ENCODE measurements around the gene RACK1. TPM values are rescaled to one million over a fixed set of nuclear protein-coding genes. Genes with fewer than 3 reads are reported as not detected.

The RACK1 gene
- total and polyA plus RNA-seq, 2 of the 13 experiments (the other 11 are each of a cell fraction or from before 2014, with no cell fraction given), result 2,514 to 6,141 TPM

DNA sequence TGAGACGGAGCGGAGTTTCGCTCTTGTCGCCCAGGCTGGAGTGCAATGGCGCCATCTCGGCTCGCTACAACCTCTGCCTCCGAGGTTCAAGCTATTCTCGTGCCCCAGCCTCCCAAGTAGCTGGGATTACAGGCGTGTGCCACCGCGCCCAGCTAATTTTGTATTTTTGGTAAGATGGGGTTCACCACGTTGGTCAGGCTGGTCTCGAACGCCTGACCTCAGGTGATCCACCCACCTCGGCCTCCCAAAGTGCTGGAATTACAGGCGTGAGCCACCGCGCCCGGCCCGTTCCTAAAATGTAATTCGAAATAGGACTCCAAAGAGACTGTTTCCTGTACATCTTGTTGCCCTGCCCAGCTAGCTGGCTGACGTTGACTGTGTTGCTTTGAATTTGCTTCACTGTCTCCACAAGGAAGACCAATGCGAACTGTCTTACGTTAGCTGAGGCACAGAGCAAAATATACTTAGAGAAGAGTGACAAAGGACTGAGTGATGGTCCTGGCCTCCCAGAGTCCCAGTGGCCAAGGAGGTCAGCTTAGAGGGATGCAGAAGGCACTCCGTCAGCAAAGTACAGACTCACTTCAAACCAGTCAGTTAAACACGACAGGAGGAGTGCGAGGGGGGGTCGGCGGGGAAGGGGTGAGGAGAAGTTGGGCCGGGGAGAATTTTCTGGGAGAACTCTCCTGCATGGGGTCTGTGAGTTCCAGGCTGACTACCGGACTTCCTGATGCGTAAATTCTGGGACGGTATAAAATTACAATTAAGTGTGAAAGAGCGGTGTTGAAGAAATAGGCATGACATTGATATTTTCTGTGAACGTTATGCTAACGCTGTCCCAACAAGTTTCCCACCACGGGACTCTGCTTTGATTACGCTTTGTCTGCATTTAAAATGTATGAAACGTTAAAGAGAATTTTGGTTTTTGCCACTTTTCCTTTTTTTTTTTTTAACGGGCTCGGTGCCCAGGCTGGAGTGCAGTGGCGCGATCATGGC is 27.4 kb downstream of the RACK1 start (continued):
- TF ChIP-seq, protein P1, sequence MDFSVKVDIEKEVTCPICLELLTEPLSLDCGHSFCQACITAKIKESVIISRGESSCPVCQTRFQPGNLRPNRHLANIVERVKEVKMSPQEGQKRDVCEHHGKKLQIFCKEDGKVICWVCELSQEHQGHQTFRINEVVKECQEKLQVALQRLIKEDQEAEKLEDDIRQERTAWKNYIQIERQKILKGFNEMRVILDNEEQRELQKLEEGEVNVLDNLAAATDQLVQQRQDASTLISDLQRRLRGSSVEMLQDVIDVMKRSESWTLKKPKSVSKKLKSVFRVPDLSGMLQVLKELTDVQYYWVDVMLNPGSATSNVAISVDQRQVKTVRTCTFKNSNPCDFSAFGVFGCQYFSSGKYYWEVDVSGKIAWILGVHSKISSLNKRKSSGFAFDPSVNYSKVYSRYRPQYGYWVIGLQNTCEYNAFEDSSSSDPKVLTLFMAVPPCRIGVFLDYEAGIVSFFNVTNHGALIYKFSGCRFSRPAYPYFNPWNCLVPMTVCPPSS (IDR thresholded peaks at IDR 0.05), result no peak
- TF ChIP-seq ZZZ3 (CRISPR knock-in tag; IDR thresholded peaks at IDR 0.05; ENCODE audit: borderline replicate concordance) (no peak), TOPORS (CRISPR knock-in tag; IDR thresholded peaks at IDR 0.05) (no peak), ZNF878 (CRISPR knock-in tag; IDR thresholded peaks at IDR 0.05) (no peak), NCOA5 (CRISPR knock-in tag; IDR thresholded peaks at IDR 0.05) (no peak), CBFB (CRISPR knock-in tag; IDR thresholded peaks at IDR 0.05) (no peak), ZNF543 (CRISPR knock-in tag; IDR thresholded peaks at IDR 0.05) (no peak), ZNF549 (CRISPR knock-in tag; IDR thresholded peaks at IDR 0.05) (no peak), BRD4 (CRISPR knock-in tag; IDR thresholded peaks at IDR 0.05) (no peak), CEBPB (IDR thresholded peaks at IDR 0.05; ENCODE audit: borderline replicate concordance, low read depth, low read length) (no peak), RXRB (CRISPR knock-in tag; IDR thresholded peaks at IDR 0.05; ENCODE audit: borderline replicate concordance) (no peak)
- TF ChIP-seq, protein P2, sequence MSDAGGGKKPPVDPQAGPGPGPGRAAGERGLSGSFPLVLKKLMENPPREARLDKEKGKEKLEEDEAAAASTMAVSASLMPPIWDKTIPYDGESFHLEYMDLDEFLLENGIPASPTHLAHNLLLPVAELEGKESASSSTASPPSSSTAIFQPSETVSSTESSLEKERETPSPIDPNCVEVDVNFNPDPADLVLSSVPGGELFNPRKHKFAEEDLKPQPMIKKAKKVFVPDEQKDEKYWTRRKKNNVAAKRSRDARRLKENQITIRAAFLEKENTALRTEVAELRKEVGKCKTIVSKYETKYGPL (CRISPR knock-in tag; IDR thresholded peaks at IDR 0.05), result no peak
- TF ChIP-seq, protein P3, sequence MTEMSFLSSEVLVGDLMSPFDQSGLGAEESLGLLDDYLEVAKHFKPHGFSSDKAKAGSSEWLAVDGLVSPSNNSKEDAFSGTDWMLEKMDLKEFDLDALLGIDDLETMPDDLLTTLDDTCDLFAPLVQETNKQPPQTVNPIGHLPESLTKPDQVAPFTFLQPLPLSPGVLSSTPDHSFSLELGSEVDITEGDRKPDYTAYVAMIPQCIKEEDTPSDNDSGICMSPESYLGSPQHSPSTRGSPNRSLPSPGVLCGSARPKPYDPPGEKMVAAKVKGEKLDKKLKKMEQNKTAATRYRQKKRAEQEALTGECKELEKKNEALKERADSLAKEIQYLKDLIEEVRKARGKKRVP (CRISPR knock-in tag; IDR thresholded peaks at IDR 0.05), result no peak
- TF ChIP-seq, protein P4, sequence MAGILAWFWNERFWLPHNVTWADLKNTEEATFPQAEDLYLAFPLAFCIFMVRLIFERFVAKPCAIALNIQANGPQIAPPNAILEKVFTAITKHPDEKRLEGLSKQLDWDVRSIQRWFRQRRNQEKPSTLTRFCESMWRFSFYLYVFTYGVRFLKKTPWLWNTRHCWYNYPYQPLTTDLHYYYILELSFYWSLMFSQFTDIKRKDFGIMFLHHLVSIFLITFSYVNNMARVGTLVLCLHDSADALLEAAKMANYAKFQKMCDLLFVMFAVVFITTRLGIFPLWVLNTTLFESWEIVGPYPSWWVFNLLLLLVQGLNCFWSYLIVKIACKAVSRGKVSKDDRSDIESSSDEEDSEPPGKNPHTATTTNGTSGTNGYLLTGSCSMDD (CRISPR knock-in tag; IDR thresholded peaks at IDR 0.05), result no peak
- TF ChIP-seq, protein P5, sequence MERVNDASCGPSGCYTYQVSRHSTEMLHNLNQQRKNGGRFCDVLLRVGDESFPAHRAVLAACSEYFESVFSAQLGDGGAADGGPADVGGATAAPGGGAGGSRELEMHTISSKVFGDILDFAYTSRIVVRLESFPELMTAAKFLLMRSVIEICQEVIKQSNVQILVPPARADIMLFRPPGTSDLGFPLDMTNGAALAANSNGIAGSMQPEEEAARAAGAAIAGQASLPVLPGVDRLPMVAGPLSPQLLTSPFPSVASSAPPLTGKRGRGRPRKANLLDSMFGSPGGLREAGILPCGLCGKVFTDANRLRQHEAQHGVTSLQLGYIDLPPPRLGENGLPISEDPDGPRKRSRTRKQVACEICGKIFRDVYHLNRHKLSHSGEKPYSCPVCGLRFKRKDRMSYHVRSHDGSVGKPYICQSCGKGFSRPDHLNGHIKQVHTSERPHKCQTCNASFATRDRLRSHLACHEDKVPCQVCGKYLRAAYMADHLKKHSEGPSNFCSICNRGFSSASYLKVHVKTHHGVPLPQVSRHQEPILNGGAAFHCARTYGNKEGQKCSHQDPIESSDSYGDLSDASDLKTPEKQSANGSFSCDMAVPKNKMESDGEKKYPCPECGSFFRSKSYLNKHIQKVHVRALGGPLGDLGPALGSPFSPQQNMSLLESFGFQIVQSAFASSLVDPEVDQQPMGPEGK (CRISPR knock-in tag; IDR thresholded peaks at IDR 0.05), result peak; percentile 7; the same call in 1 of the 2 replicates
- TF ChIP-seq, protein P6, sequence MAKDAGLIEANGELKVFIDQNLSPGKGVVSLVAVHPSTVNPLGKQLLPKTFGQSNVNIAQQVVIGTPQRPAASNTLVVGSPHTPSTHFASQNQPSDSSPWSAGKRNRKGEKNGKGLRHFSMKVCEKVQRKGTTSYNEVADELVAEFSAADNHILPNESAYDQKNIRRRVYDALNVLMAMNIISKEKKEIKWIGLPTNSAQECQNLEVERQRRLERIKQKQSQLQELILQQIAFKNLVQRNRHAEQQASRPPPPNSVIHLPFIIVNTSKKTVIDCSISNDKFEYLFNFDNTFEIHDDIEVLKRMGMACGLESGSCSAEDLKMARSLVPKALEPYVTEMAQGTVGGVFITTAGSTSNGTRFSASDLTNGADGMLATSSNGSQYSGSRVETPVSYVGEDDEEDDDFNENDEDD (CRISPR knock-in tag; IDR thresholded peaks at IDR 0.05; ENCODE audit: borderline replicate concordance), result no peak
- TF ChIP-seq, protein P7, sequence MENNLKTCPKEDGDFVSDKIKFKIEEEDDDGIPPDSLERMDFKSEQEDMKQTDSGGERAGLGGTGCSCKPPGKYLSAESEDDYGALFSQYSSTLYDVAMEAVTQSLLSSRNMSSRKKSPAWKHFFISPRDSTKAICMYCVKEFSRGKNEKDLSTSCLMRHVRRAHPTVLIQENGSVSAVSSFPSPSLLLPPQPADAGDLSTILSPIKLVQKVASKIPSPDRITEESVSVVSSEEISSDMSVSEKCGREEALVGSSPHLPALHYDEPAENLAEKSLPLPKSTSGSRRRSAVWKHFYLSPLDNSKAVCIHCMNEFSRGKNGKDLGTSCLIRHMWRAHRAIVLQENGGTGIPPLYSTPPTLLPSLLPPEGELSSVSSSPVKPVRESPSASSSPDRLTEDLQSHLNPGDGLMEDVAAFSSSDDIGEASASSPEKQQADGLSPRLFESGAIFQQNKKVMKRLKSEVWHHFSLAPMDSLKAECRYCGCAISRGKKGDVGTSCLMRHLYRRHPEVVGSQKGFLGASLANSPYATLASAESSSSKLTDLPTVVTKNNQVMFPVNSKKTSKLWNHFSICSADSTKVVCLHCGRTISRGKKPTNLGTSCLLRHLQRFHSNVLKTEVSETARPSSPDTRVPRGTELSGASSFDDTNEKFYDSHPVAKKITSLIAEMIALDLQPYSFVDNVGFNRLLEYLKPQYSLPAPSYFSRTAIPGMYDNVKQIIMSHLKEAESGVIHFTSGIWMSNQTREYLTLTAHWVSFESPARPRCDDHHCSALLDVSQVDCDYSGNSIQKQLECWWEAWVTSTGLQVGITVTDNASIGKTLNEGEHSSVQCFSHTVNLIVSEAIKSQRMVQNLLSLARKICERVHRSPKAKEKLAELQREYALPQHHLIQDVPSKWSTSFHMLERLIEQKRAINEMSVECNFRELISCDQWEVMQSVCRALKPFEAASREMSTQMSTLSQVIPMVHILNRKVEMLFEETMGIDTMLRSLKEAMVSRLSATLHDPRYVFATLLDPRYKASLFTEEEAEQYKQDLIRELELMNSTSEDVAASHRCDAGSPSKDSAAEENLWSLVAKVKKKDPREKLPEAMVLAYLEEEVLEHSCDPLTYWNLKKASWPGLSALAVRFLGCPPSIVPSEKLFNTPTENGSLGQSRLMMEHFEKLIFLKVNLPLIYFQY (CRISPR knock-in tag; IDR thresholded peaks at IDR 0.05; ENCODE audit: borderline replicate concordance), result no peak

Data from HepG2 (cell line).